Astrocyte (in vitro differentiated cells and primary cell): ENCODE data around the gene ETV6.

ENCODE experiments used
- CTCF ChIP-seq: IDR thresholded peaks from 2 replicates; pipeline ENCODE4 v1.5.1; 2011; ENCODE audit warnings: low read depth, mild to moderate bottlenecking, inconsistent platforms, low read length, moderate library complexity; ENCODE audit not compliant: insufficient read depth
- EZH2 ChIP-seq: IDR thresholded peaks from 2 replicates; pipeline ENCODE4 v1.6.1; 2012; ENCODE audit warnings: mild to moderate bottlenecking, low read length, inconsistent platforms; ENCODE audit not compliant: insufficient read depth

DNA sequence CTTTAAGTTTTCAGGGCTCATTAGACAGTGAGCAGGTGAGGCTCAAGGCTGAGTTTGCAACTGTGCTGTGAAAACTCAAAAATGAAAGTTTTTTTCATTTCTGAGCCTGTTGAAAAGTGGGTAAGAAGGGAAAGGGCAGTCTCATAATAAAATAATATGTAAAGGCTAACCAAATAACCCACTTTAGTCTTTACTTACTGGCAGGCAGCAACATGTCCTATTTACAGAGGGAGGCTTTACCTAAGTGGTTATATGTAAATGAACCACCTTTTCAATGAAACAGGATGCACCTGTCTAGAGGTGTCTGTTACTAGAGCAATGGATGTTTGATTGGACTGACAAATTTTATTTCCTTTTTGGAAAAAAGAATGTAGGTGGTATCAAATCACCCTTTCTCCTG, 158.0 kb downstream of the ETV6 start:
- TF ChIP-seq CTCF = no peak
- TF ChIP-seq EZH2 = no peak
